Peyer's patch (tissue), 4 donors: Measurements from ENCODE around the gene NOC4L.

Source experiments
- POLR2A ChIP-seq, 2 donors: fragments of 450-650 bp; IDR thresholded peaks; one replicate each; pipeline ENCODE4 v1.5.1; 2017; ENCODE audit warnings: antibody characterized with exemption in 2 of 2, mild to moderate bottlenecking in 2 of 2, moderate library complexity in 2 of 2
- TF ChIP-seq, protein P1 (sequence below), 6 experiments: fragments of 450-650 bp in 4 of 6; fragments of 200-600 bp in 2 of 6; sonication (generic) in 1 of 6; IDR thresholded peaks; one replicate each; pipeline ENCODE4 v1.5.1; 2017 to 2019; ENCODE audit warnings: antibody characterized with exemption in 6 of 6, mild to moderate bottlenecking in 3 of 6, moderate library complexity in 1 of 6

- TF ChIP-seq POLR2A (IDR thresholded peaks at IDR 0.05) = no peak
- TF ChIP-seq, protein P1, sequence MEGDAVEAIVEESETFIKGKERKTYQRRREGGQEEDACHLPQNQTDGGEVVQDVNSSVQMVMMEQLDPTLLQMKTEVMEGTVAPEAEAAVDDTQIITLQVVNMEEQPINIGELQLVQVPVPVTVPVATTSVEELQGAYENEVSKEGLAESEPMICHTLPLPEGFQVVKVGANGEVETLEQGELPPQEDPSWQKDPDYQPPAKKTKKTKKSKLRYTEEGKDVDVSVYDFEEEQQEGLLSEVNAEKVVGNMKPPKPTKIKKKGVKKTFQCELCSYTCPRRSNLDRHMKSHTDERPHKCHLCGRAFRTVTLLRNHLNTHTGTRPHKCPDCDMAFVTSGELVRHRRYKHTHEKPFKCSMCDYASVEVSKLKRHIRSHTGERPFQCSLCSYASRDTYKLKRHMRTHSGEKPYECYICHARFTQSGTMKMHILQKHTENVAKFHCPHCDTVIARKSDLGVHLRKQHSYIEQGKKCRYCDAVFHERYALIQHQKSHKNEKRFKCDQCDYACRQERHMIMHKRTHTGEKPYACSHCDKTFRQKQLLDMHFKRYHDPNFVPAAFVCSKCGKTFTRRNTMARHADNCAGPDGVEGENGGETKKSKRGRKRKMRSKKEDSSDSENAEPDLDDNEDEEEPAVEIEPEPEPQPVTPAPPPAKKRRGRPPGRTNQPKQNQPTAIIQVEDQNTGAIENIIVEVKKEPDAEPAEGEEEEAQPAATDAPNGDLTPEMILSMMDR (IDR thresholded peaks at IDR 0.05) = no peak
These were observed 35.9 kb upstream of the NOC4L start for GRCh38 chr12:132108211-132108832.
